MM.1S (cell line): ENCODE results near the gene MGAM2.

Source experiments
- DNase-seq: peaks from one replicate; pipeline ENCODE4 v3.0.0-alpha.2; 2015
- H2AFZ ChIP-seq: fragments of 300-600 bp; sonication (generic); 2 replicates; pipeline ENCODE4 v1.6.0; 2016; ENCODE audit warnings: antibody characterized with exemption, low read length
- H3F3A ChIP-seq: fragments of 300-600 bp; sonication (generic); 2 replicates; pipeline ENCODE4 v1.6.1; 2016; ENCODE audit warnings: mild to moderate bottlenecking, antibody characterized with exemption, low read length, moderate library complexity, mixed read lengths; ENCODE audit not compliant: insufficient read depth
- H3K27ac ChIP-seq: fragments of 300-600 bp; sonication (generic); 2 replicates; pipeline ENCODE4 v1.5.1; 2016; ENCODE audit warnings: mild to moderate bottlenecking, low read length
- H3K27me3 ChIP-seq: fragments of 300-600 bp; sonication (generic); replicated peaks from 2 replicates; pipeline ENCODE4 v1.6.0; 2016; ENCODE audit warnings: low read length; ENCODE audit not compliant: insufficient read depth
- H3K36me3 ChIP-seq: fragments of 300-600 bp; sonication (generic); replicated peaks from 2 replicates; pipeline ENCODE4 v1.6.1; 2016; ENCODE audit warnings: mild to moderate bottlenecking, low read length, mixed read lengths; ENCODE audit not compliant: insufficient read depth
- H3K4me1 ChIP-seq: fragments of 300-600 bp; sonication (generic); 2 replicates; pipeline ENCODE4 v1.6.1; 2016; ENCODE audit warnings: low read length, mixed read lengths
- H3K4me2 ChIP-seq: fragments of 300-600 bp; sonication (generic); 2 replicates; pipeline ENCODE4 v1.6.0; 2016; ENCODE audit warnings: low read depth, low read length
- H3K4me3 ChIP-seq: fragments of 300-600 bp; sonication (generic); 2 replicates; pipeline ENCODE4 v1.5.1; 2016; ENCODE audit warnings: low read length, mixed read lengths
- H3K79me2 ChIP-seq: fragments of 300-600 bp; sonication (generic); 2 replicates; pipeline ENCODE4 v1.6.1; 2016; ENCODE audit warnings: mixed run types, low read length, mixed read lengths
- H3K9ac ChIP-seq: fragments of 300-600 bp; sonication (generic); 2 replicates; pipeline ENCODE4 v1.6.1; 2016; ENCODE audit warnings: low read length, mixed read lengths
- H3K9me2 ChIP-seq: fragments of 300-600 bp; sonication (generic); replicated peaks from 2 replicates; pipeline ENCODE4 v1.6.1; 2016; ENCODE audit warnings: mild to moderate bottlenecking, low read length, mixed read lengths; ENCODE audit not compliant: insufficient read depth
- H3K9me3 ChIP-seq: fragments of 300-600 bp; sonication (generic); replicated peaks from 2 replicates; pipeline ENCODE4 v1.6.1; 2016; ENCODE audit warnings: mild to moderate bottlenecking, low read length, mixed read lengths; ENCODE audit not compliant: insufficient read depth
- H4K20me1 ChIP-seq: fragments of 300-600 bp; sonication (generic); 2 replicates; pipeline ENCODE4 v1.6.1; 2016; ENCODE audit warnings: mild to moderate bottlenecking, low read length, moderate library complexity, mixed read lengths; ENCODE audit not compliant: insufficient read depth
- EZH2 ChIP-seq: fragments of 300-600 bp; sonication (generic); optimal IDR thresholded peaks from 2 replicates; pipeline ENCODE3; 2017; ENCODE audit warnings: low read depth, mild to moderate bottlenecking, antibody characterized with exemption, low read length, mixed read lengths
- EZH2phosphoT487 ChIP-seq: fragments of 300-600 bp; sonication (generic); IDR thresholded peaks from 2 replicates; pipeline ENCODE4 v1.6.1; 2018; ENCODE audit warnings: antibody characterized with exemption, low read length
- TF ChIP-seq, protein P1 (sequence below): fragments of 300-600 bp; sonication (generic); IDR thresholded peaks from 2 replicates; pipeline ENCODE4 v1.5.1; 2016; ENCODE audit warnings: antibody characterized with exemption, low read length, mixed read lengths

The MGAM2 gene

DNA sequence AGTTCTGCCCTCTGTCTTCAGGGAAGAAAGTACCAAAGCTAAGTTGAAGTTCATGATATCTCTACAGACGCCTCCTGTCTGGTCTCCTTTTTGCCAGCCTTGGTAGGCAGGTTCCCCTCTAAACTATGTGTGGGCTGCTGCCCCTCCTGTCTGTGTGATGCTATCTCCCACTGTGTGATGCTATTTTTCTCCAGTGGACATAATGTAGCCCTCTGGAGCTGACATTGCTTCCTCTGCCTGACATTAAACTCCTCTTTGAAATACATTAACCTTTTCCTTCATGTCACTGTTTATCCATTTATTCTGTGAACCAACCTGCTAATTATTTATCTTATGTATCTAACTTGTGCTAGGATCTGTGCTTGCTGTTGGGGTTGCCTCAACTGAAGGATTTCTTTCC is 146.4 kb downstream of the MGAM2 start, which contains the start of gene PRSS58:
TSS of gene PRSS58 (minus strand) at position 101 of the 400 bp plus-strand sequence. CDS start 351 bp downstream, outside the sequence.
- no peak for DNase-seq
- no peaks in the 10 kb centered on the region for H3K9me2 ChIP-seq
- H3K4me3 ChIP-seq: no peak within 1 kb of the TSS
- H3K9me3 ChIP-seq: no peaks in the 10 kb centered on the region
- TF ChIP-seq, protein P1, sequence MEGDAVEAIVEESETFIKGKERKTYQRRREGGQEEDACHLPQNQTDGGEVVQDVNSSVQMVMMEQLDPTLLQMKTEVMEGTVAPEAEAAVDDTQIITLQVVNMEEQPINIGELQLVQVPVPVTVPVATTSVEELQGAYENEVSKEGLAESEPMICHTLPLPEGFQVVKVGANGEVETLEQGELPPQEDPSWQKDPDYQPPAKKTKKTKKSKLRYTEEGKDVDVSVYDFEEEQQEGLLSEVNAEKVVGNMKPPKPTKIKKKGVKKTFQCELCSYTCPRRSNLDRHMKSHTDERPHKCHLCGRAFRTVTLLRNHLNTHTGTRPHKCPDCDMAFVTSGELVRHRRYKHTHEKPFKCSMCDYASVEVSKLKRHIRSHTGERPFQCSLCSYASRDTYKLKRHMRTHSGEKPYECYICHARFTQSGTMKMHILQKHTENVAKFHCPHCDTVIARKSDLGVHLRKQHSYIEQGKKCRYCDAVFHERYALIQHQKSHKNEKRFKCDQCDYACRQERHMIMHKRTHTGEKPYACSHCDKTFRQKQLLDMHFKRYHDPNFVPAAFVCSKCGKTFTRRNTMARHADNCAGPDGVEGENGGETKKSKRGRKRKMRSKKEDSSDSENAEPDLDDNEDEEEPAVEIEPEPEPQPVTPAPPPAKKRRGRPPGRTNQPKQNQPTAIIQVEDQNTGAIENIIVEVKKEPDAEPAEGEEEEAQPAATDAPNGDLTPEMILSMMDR: no peak
- TF ChIP-seq EZH2: no peak
- H3K9ac ChIP-seq: no peak within 1 kb of the TSS
- no peaks in the 10 kb centered on the region for H3K27me3 ChIP-seq
- H3K4me1 ChIP-seq: no peaks in the 10 kb centered on the region
- H3K4me2 ChIP-seq: no peak within 1 kb of the TSS
- no peaks in the 10 kb centered on the region for H3F3A ChIP-seq
- no peaks in the 10 kb centered on the region for H3K36me3 ChIP-seq
- no peaks in the 10 kb centered on the region for H4K20me1 ChIP-seq
- no peaks in the 10 kb centered on the region for H3K79me2 ChIP-seq
- no peak within 1 kb of the TSS for H3K27ac ChIP-seq
- H2AFZ ChIP-seq: no peak within 1 kb of the TSS

- no peaks in the 10 kb centered on the region for H3F3A ChIP-seq
- no peaks in the 10 kb centered on the region for H3K79me2 ChIP-seq
- no peak overlapping the region for H3K27ac ChIP-seq
- no peaks in the 10 kb centered on the region for H3K36me3 ChIP-seq
- H3K9ac ChIP-seq: no peak overlapping the region
- H3K4me3 ChIP-seq: no peak overlapping the region
- no peaks in the 10 kb centered on the region for H3K9me2 ChIP-seq
- H3K27me3 ChIP-seq: no peaks in the 10 kb centered on the region
- H2AFZ ChIP-seq: no peak overlapping the region
- TF ChIP-seq, protein P1: no peak
- no peak for TF ChIP-seq EZH2phosphoT487
- TF ChIP-seq EZH2: no peak
- no peaks in the 10 kb centered on the region for H3K9me3 ChIP-seq
- DNase-seq: no peak
- no peaks in the 10 kb centered on the region for H3K4me1 ChIP-seq
- H3K4me2 ChIP-seq: no peak overlapping the region
- H4K20me1 ChIP-seq: no peaks in the 10 kb centered on the region
These were observed 152.3 kb downstream of the MGAM2 start for GRCh38 chr7:142263598-142264380.
